Mesenchymal stem cell (in vitro differentiated cells and primary cell): Measurements from ENCODE around the gene TMTC4.

Experiments used
- DNase-seq: peaks from one replicate; pipeline ENCODE4 v3.0.0-alpha.2; 2013
- H2AFZ ChIP-seq: one replicate; pipeline ENCODE4 v1.6.1; 2013; ENCODE audit warnings: low read depth, mild to moderate bottlenecking, control low read depth, inconsistent platforms, low read length, moderate library complexity
- H2AK5ac ChIP-seq: 2 replicates; pipeline ENCODE4 v1.6.1; 2013; ENCODE audit warnings: low read length, moderate library complexity, mild to moderate bottlenecking, inconsistent platforms; ENCODE audit not compliant: severe bottlenecking
- H2BK120ac ChIP-seq: one replicate; pipeline ENCODE4 v1.6.1; 2013; ENCODE audit warnings: low read depth, mild to moderate bottlenecking, inconsistent platforms, low read length, moderate library complexity
- H2BK12ac ChIP-seq, 2 experiments: one replicate each; pipeline ENCODE4 v1.6.1; 2013; ENCODE audit warnings: inconsistent platforms in 2 of 2, low read length in 2 of 2, mild to moderate bottlenecking in 2 of 2, moderate library complexity in 2 of 2, control low read depth in 1 of 2
- H2BK15ac ChIP-seq: one replicate; pipeline ENCODE4 v1.6.1; 2013; ENCODE audit warnings: mild to moderate bottlenecking, low read depth, inconsistent platforms; ENCODE audit not compliant: poor library complexity, severe bottlenecking
- H2BK5ac ChIP-seq: 2 replicates; pipeline ENCODE4 v1.6.1; 2013; ENCODE audit warnings: low read depth, mild to moderate bottlenecking, low read length, control low read depth, inconsistent platforms; ENCODE audit not compliant: poor library complexity, severe bottlenecking
- H3K14ac ChIP-seq, 2 experiments: one replicate each; pipeline ENCODE4 v1.6.1; 2013; ENCODE audit warnings: inconsistent platforms in 2 of 2, low read length in 2 of 2, control low read depth in 1 of 2, mild to moderate bottlenecking in 1 of 2, moderate library complexity in 1 of 2
- H3K18ac ChIP-seq, 2 experiments: one replicate each; pipeline ENCODE4 v1.6.1; 2013; ENCODE audit warnings: inconsistent platforms in 2 of 2, low read length in 2 of 2, control low read depth in 1 of 2, low read depth in 1 of 2, mild to moderate bottlenecking in 1 of 2
- H3K23ac ChIP-seq, 2 experiments: one replicate each; pipeline ENCODE4 v1.6.1; 2013; ENCODE audit warnings: inconsistent platforms in 2 of 2, low read length in 2 of 2, mild to moderate bottlenecking in 2 of 2, moderate library complexity in 2 of 2, control low read depth in 1 of 2
- H3K27ac ChIP-seq: 2 replicates; pipeline ENCODE4 v1.5.1; 2013; ENCODE audit warnings: mild to moderate bottlenecking, moderate library complexity, low read length, control low read depth, inconsistent platforms; ENCODE audit not compliant: poor library complexity, severe bottlenecking
- H3K27me3 ChIP-seq, 2 experiments: 2 replicates each; pipeline versions ENCODE4 v1.6.1 to v1.7.0; 2013; ENCODE audit warnings: low read length in 2 of 2, mild to moderate bottlenecking in 2 of 2, moderate library complexity in 2 of 2, control low read depth in 1 of 2, inconsistent platforms in 1 of 2; ENCODE audit not compliant: control insufficient read depth in 1 of 2, insufficient read depth in 1 of 2
- H3K36me3 ChIP-seq, 2 experiments: 2 replicates each; pipeline versions ENCODE4 v1.6.1 to v1.7.0; 2013; ENCODE audit warnings: low read length in 2 of 2, control low read depth in 1 of 2, inconsistent platforms in 1 of 2, low read depth in 1 of 2, mild to moderate bottlenecking in 1 of 2; ENCODE audit not compliant: insufficient read depth in 2 of 2, control insufficient read depth in 1 of 2
- H3K4ac ChIP-seq, 2 experiments: one replicate each; pipeline ENCODE4 v1.6.1; 2013; ENCODE audit warnings: inconsistent platforms in 2 of 2, low read length in 2 of 2, mild to moderate bottlenecking in 2 of 2, moderate library complexity in 2 of 2, control low read depth in 1 of 2, low read depth in 1 of 2
- H3K4me1 ChIP-seq: 2 replicates; pipeline ENCODE4 v1.6.1; 2013; ENCODE audit warnings: low read depth, low read length, control low read depth; ENCODE audit not compliant: control insufficient read depth, insufficient read depth
- H3K4me2 ChIP-seq: 2 replicates; pipeline ENCODE4 v1.6.1; 2013; ENCODE audit warnings: low read length, mild to moderate bottlenecking, inconsistent platforms; ENCODE audit not compliant: poor library complexity, severe bottlenecking
- H3K4me3 ChIP-seq, 2 experiments: 2 replicates each; pipeline versions ENCODE4 v1.5.1 to v1.7.0; 2013; ENCODE audit warnings: low read length in 2 of 2, mild to moderate bottlenecking in 2 of 2, control low read depth in 1 of 2, low read depth in 1 of 2; ENCODE audit not compliant: insufficient read depth in 1 of 2
- H3K79me1 ChIP-seq: replicated peaks from 2 replicates; pipeline ENCODE4 v1.6.1; 2013; ENCODE audit warnings: mild to moderate bottlenecking, control low read depth, low read length, inconsistent platforms; ENCODE audit not compliant: poor library complexity, severe bottlenecking
- H3K9ac ChIP-seq: 2 replicates; pipeline ENCODE4 v1.7.0; 2013; ENCODE audit warnings: mild to moderate bottlenecking, low read length, moderate library complexity
- H3K9me3 ChIP-seq: 2 replicates; pipeline ENCODE4 v1.7.0; 2013; ENCODE audit warnings: mild to moderate bottlenecking, low read length; ENCODE audit not compliant: control insufficient read depth
- H4K8ac ChIP-seq: one replicate; pipeline ENCODE4 v1.6.1; 2013; ENCODE audit warnings: inconsistent platforms, mild to moderate bottlenecking, low read length, moderate library complexity
- H4K91ac ChIP-seq: one replicate; pipeline ENCODE4 v1.6.1; 2013; ENCODE audit warnings: mild to moderate bottlenecking, low read length, inconsistent platforms
- WGBS: methylation state at CpG from one replicate; pipeline ENCODE4 v1.1.7; 2013; ENCODE audit warnings: mixed read lengths; 5-methylcytosine and 5-hydroxymethylcytosine counted together

Gene TMTC4

GRCh38 chr13:100646030-100646673, 28.4 kb downstream of the TMTC4 start:
- H3K9me3 ChIP-seq = no peaks in the 10 kb centered on the region
- H3K23ac ChIP-seq = no peak overlapping the region
- H3K79me1 ChIP-seq = peaks cover 4% of the 10 kb centered on the region
- no peak overlapping the region for H3K27ac ChIP-seq
- no peak overlapping the region for H2BK5ac ChIP-seq
- H3K18ac ChIP-seq = no peak overlapping the region
- H3K9ac ChIP-seq = no peak overlapping the region
- no peak overlapping the region for H2BK12ac ChIP-seq
- no peak overlapping the region for H4K91ac ChIP-seq
- H3K4me2 ChIP-seq = no peak overlapping the region
- H4K8ac ChIP-seq = no peak overlapping the region
- no peak overlapping the region for H2BK120ac ChIP-seq
- no peaks in the 10 kb centered on the region for H3K27me3 ChIP-seq
- no peak overlapping the region for H2AFZ ChIP-seq
- H3K4me1 ChIP-seq = no peaks in the 10 kb centered on the region
- H3K36me3 ChIP-seq = peaks cover 21 to 26% of the 10 kb centered on the region in 2 experiments
- H3K4ac ChIP-seq = no peak overlapping the region
- no peak overlapping the region for H2BK15ac ChIP-seq
- H3K14ac ChIP-seq = no peak overlapping the region
- no peak overlapping the region for H3K4me3 ChIP-seq
- no peak overlapping the region for H2AK5ac ChIP-seq
- DNase-seq = peak; percentile 32
- 89% methylated on average over 12 of the region's 12 CpGs for WGBS

- H3K4me2 ChIP-seq = no peak overlapping the region
- H3K4me1 ChIP-seq = no peaks in the 10 kb centered on the region
- no peak overlapping the region for H2BK120ac ChIP-seq
- H3K4me3 ChIP-seq = no peak overlapping the region
- H3K79me1 ChIP-seq = peaks cover 4% of the 10 kb centered on the region
- H4K8ac ChIP-seq = no peak overlapping the region
- no peaks in the 10 kb centered on the region for H3K27me3 ChIP-seq
- no peak overlapping the region for H2BK5ac ChIP-seq
- no peak overlapping the region for H3K27ac ChIP-seq
- no peak overlapping the region for H3K18ac ChIP-seq
- H3K9me3 ChIP-seq = no peaks in the 10 kb centered on the region
- no peak overlapping the region for H3K23ac ChIP-seq
- H2BK12ac ChIP-seq = no peak overlapping the region
- DNase-seq = no peak
- WGBS = 97% methylated on average over 7 of the region's 7 CpGs
- no peak overlapping the region for H3K9ac ChIP-seq
- H2BK15ac ChIP-seq = no peak overlapping the region
- H4K91ac ChIP-seq = no peak overlapping the region
- no peak overlapping the region for H3K14ac ChIP-seq
- H3K36me3 ChIP-seq = peaks cover 26 to 28% of the 10 kb centered on the region in 2 experiments
- no peak overlapping the region for H3K4ac ChIP-seq
- no peak overlapping the region for H2AFZ ChIP-seq
- H2AK5ac ChIP-seq = no peak overlapping the region
Measured at GRCh38 chr13:100645382-100645781, 29.2 kb downstream of the TMTC4 start.

GRCh38 chr13:100644371-100644770, 30.2 kb downstream of the TMTC4 start:
- no peak overlapping the region for H3K4ac ChIP-seq
- H3K9me3 ChIP-seq = no peaks in the 10 kb centered on the region
- H4K91ac ChIP-seq = no peak overlapping the region
- no peak overlapping the region for H2BK12ac ChIP-seq
- H2AK5ac ChIP-seq = no peak overlapping the region
- H3K18ac ChIP-seq = no peak overlapping the region
- no peaks in the 10 kb centered on the region for H3K4me1 ChIP-seq
- no peaks in the 10 kb centered on the region for H3K27me3 ChIP-seq
- H3K27ac ChIP-seq = no peak overlapping the region
- peaks cover 24 to 30% of the 10 kb centered on the region in 2 experiments for H3K36me3 ChIP-seq
- no peak overlapping the region for H2BK5ac ChIP-seq
- H3K4me2 ChIP-seq = no peak overlapping the region
- no peak for DNase-seq
- no peak overlapping the region for H4K8ac ChIP-seq
- WGBS = over 99% methylated on average over 6 of the region's 7 CpGs
- H3K4me3 ChIP-seq = no peak overlapping the region
- no peak overlapping the region for H2AFZ ChIP-seq
- H3K14ac ChIP-seq = no peak overlapping the region
- no peak overlapping the region for H3K9ac ChIP-seq
- H3K79me1 ChIP-seq = peaks cover 4% of the 10 kb centered on the region
- no peak overlapping the region for H3K23ac ChIP-seq
- H2BK120ac ChIP-seq = no peak overlapping the region
- no peak overlapping the region for H2BK15ac ChIP-seq

- no peak overlapping the region for H2BK120ac ChIP-seq
- no peak overlapping the region for H2AFZ ChIP-seq
- H2BK5ac ChIP-seq = no peak overlapping the region
- no peak overlapping the region for H3K4ac ChIP-seq
- H3K23ac ChIP-seq = no peak overlapping the region
- WGBS = 98% methylated on average over 2 of the region's 5 CpGs
- no peak overlapping the region for H3K27ac ChIP-seq
- H2BK12ac ChIP-seq = no peak overlapping the region
- H2BK15ac ChIP-seq = no peak overlapping the region
- no peaks in the 10 kb centered on the region for H3K9me3 ChIP-seq
- no peaks in the 10 kb centered on the region for H3K27me3 ChIP-seq
- H3K4me3 ChIP-seq = no peak overlapping the region
- no peak overlapping the region for H3K9ac ChIP-seq
- no peak overlapping the region for H3K4me2 ChIP-seq
- H3K14ac ChIP-seq = no peak overlapping the region
- DNase-seq = no peak
- peaks cover 33 to 68% of the 10 kb centered on the region in 2 experiments for H3K36me3 ChIP-seq
- H3K79me1 ChIP-seq = peaks cover 3% of the 10 kb centered on the region
- no peak overlapping the region for H3K18ac ChIP-seq
- H4K8ac ChIP-seq = no peak overlapping the region
- no peak overlapping the region for H2AK5ac ChIP-seq
- H4K91ac ChIP-seq = no peak overlapping the region
- H3K4me1 ChIP-seq = peaks cover 2% of the 10 kb centered on the region
Measured at GRCh38 chr13:100637796-100638195, 36.8 kb downstream of the TMTC4 start.
